GM18861 (cell line): ENCODE results near the gene BTRC.

Experiments
- ATAC-seq: cut with Tn5 transposase; IDR thresholded peaks from one replicate; pipeline ENCODE4 v1.9.1; 2021; ENCODE audit not compliant: unreplicated experiment

The BTRC gene

DNA sequence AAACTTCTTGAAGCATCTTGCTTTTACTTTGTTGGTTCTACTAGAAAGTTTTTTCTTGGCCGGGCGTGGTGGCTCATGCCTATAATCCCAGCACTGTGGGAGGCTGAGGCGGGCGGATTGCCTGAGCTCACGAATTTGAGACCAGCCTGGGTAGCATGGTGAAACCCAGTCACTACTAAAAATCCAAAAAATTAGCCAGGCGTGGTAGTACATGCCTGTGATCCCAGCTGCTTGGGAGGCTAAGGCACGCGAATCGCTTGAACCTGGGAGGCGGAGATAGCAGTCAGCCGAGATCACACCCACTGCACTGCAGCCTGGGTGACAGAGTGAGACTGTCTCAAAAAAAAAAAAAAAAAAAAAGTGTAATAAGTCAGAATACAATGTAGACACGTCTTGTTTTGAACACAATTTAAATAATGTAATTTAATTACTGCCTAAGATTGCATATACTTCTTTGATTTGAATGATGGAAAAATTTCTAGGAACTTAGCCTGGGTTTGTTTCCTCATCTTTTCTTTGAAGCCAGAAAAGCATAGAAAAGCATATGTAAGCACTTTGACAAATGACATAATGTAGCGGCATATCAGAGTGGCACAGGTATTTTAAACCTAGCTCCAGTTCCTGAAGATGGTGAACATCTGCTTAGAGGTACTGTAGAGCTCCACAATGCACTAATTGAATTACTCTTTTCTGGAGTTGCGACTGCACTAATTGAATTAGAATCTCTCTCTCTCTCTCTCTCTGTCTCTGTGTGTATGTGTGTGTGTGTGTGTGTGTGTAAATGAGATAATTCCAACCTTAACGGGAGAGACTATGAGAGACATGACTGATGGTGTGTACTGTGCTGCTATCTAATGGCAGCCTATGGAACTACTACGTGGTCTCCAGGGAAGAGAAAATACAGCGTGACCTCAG is 87.8 kb downstream of the BTRC start:
- no peak for ATAC-seq

DNA sequence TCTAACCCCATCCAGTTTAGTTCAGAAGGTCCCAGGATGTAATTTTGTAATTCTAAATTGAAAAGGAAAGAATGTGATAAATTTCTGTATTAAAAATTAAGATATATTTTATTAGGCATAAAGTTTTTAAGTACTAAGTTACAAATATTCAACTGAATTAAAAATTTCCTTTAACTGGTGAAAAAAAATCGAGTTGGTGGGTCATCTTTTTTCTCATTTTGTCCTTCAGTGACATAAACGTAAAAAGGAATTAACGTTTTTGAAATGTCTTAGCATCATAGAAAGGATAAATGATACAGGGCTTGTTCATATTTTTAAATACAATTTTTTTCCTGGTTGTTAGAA is 88.5 kb downstream of the BTRC start:
- ATAC-seq = no peak

DNA sequence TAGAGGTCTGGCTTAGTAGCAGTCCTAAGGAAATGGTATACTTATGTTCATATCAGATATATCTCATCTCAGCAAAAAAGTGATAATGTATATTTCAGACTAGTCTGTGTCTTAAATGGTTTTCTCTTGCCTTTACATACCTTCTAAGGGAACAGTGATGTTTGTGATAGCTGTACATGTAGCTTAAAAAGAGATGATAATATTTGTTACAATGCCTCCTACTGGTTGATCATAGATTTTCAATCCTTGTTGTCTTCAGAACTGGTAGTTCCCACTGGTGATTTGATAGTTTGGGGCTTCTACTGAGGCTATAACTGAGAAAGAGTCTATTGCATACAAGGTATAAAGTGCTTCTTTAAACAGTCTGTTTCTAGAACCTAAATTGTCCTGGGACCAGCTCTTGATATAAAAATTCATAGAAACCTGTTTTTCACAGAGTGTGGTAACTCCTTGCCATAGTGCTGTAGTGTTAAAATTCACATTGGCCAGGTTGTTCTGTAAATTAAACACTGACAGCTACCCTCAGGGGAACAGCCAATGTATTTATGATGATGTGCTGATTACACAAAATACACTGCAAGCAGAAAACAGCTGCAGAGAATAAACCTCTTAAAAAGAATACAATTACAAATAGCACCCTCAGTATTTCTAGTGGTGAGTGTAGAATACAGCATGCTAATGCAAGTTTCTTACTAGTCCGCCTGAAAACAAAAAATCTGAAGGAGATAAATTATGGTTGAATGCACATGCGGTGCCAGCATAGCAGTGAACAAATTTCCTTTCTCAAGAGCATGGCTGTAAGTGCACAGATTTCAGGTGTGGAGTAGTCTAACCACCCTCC is 90.3 kb downstream of the BTRC start:
- no peak for ATAC-seq

DNA sequence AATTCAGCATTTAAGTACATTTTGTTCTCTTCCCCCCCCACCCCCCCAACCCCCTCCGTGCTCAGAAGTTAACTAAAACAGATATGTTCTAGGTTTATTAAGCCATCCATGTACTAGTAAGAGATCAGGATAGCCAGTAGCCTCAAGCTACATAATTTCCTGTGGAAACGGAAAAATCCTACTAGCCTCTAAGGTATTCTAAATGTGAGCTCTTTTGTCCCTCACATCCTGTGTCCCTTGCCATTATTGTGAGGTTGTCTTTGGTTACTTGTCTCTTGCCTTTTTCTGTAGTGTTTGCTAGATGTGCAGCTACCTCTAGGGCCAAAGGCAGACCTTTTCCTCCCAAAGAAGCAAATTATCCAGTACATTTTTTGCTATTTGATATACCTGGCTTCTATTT is 92.1 kb downstream of the BTRC start:
- ATAC-seq = no peak

DNA sequence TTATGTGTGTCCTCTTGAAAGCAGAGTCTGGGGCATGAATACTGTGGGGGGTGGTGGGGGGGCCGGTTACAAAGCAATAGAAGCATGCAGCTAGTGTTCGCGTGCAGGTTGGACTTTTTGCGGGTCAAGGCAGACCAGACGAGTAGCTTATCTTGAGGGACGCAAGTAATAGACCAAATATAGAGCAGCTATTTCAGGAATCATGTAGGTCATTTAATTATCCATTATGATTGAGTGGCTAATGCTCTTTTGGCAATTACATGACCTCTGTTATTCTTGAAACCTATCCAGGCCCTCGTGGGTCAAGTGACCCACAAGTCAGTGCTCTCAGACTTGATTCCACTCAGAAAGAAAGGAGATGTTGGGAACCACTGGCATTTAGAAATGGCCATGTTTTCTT is 93.0 kb downstream of the BTRC start:
- no peak for ATAC-seq

DNA sequence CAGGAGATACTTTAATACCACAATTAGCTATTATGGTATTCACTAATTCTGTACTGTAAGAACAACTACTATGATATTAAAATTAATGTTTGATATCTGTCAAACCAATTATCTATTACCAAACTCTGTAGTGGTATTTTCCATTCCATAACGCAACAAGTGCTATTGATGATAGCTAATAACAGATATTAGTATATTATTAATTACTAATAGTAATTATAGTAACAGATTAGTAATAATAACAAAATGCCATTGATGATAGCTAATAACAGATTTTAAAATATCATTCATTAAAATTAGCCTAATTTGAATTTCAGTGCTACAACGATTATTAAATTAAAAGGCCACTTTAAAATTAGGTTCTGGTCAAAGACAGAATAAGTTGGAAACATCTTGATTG is 93.5 kb downstream of the BTRC start:
- no peak for ATAC-seq

DNA sequence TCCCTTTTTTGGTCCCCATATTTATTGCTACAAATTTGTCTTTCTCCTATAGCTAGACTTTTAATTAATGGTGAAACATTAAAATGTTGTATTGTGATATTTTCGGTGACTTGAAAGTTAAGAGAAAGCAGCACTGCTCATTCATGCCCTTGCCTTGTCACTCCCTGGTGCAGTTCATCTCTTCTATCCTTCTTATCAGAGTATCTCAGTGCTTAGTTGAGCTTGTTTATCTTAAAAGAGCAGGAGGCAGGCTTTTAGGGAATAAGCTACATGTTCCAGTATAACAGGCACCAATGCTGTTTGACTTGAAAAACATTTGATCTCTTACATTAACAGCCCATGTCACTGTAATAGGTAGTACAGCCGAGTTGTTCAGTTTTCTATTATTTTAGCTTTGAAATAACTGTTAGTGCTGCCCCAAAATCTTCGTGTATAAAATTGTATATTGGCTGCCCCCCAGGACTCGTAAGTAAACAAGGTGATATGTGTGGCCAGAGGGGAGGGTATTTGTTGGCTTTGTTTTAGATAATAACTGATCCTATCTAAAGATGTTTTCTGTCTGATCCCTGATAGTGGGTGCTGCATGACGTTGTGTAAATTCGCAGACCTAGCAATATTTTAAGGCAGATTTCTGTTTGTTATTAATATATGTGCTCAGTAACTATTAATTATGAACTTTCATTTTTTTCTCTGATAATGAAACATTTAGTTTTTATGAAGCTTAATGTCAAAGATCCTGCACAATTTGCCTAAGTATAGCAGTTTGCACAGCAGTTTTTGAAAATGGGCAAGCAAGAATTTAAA is 96.5 kb downstream of the BTRC start:
- ATAC-seq = no peak

DNA sequence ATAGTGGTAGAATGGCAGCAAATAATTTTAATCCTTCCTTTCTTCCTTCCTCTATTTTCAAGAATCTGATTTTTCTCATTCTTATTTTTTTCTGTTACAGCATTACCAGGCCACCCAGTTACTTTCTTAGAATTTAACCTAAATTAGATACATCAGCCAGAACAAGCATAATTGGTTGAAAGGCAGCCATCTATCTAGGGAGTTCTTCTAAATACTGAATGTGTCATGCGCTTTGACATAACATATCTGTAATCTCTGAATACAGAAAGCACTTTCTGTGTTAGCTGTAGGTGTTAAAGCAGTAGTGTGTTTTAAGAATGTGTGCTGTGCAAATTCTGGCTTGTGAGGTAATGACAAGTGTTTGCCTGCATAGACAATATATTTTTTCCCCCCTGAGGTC is 97.3 kb downstream of the BTRC start:
- ATAC-seq = no peak

DNA sequence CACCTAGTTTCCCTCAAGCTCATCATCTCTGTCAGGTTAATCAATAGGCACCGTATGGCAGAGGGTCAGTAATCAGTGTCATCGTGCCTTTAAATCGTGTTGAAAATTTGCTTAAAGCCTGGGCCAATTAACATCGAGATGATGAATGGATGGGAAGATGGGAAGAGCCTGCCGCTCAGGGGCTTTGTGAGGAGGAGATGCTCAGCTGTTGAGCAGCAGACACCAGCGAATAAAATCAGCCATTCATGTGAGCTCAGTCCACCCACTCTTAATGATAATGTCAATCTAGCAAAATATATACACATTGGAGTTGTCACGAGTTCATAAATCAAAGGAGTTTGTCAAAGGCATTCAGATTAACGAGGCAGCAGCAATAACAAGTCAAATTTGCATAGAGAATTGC is 97.7 kb downstream of the BTRC start:
- no peak for ATAC-seq

DNA sequence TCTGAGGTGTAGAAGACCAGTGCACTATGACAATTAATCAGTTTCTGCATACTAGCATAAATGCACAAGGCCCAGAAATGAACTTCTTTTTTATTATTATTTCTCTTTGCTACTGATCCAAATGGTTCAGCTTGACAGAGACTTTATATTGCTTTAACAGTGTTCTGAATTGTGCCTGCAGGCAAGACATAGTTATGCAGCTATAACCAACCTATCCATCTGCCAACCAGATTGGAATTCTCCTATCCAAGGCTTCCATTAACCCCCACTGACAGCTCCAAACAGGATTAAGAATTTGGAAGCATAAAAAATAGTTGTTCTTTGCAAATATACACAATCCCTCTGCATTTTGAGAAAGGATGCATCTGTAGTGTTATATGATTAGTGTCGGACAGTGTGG is 98.2 kb downstream of the BTRC start:
- ATAC-seq = no peak

DNA sequence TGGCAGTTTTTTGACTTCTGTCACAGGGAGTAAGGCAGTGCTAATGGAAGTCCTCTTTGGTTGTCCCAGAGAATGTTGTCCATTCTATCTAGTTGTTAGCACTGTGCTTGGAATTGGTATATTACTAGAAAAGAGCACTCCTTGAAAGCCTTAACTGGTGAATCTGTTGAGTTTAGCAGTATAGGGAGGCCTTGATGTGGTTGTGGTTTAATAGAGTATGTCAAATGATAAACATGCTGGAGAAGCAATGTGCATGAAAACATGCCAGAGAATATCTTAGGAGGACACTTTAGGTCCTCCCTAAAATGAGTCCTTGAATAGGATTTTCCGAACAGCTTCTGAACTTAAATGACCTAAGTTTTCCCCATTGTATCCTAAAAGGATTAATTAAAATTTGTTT is 98.6 kb downstream of the BTRC start:
- no peak for ATAC-seq

DNA sequence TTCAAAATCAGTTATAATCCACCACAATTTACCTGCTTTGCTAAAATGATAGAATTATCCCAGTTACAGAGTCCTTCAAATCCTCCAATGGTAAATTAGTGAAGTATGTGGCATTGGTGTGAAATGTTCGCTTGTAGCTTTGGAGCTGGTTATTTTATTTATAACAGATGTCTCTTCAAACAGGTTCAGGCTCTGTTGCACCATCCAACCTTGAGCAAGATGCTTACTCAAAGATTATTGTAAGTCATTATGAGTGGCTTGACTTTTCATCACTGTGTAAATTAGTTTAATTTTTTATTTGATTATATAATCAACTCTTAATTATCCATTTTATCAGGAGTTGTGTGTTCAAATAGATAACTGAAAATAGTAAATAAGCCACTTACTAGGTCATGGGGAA is 99.4 kb downstream of the BTRC start:
- ATAC-seq = no peak

DNA sequence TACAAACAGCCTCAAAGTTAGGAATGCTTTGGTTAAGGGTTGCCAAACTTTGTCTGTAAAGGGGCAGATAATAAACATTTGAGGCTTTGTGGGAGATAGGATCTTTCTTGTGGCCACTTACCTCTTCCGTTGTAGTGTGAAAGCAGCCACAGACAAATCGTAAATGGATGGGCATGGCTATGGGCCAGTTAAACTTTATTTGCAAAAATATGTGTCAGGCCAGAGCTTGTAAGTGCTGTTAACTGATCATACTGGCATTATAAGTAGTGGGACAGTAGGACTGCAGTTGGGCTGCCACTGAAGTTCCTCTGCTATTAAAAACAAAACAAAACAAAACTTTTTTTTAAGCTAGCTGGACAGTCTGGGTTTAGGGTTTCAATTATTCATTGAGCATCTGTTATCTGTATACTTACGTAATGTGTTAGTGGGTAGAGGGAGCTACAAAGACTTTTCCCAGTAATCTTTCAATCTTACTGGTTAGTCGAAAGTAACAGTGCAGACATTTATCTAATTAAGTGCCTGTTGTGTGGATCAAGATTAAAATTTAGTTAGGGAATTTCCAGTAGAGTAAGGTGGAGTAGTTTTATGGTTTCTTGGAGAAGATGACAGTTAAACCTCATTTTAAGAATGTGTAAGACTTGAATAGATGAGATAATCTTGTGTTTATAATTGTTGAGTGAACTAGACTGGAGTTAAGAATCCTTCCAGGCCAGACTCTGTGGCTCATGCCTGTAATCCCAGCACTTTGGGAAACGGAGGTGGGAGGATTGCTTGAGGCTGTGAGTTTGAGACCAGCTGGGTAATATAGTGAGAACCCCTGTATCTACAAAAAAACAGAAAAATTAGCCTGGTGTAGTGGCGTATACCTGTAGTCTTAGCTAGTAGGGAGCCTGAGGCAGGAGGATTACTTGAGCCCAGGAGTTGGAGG is 100.1 kb downstream of the BTRC start:
- no peak for ATAC-seq

DNA sequence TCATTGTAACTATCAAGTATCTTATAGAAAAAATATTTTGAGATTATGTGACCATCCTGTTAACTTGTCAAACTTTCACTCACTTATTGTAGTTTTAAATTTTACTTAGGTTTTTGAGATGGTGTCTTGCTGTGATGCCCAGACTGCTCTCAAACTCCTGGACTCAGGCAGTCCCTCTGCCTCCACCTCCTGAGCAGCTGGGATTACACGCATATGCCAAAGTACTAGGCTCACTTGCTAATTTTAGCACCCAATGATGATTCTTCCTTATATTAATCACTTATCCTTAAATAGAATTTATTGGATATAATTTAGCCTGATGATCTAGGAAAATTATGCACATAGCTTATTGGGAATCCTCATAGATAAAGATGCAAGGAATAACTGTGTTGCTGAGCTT is 104.9 kb downstream of the BTRC start:
- no peak for ATAC-seq

DNA sequence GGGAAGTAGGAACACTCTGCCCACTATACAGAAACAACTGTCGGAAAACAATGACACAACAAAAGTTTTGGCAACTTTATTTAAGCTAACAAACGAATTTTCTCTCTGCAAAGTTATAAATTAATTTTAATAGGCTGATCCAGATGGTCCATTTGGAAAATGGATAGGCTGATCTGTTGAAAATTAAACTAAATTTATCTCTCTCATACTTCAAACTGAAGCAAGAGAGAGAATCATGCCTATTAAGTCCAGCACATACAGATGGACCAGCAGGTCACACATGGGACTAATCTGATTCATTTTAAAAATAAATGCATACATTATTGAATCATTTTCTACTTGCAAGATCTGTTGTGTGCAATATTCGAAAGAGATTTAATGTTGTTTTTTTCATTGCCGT is 110.1 kb downstream of the BTRC start:
- no peak for ATAC-seq

DNA sequence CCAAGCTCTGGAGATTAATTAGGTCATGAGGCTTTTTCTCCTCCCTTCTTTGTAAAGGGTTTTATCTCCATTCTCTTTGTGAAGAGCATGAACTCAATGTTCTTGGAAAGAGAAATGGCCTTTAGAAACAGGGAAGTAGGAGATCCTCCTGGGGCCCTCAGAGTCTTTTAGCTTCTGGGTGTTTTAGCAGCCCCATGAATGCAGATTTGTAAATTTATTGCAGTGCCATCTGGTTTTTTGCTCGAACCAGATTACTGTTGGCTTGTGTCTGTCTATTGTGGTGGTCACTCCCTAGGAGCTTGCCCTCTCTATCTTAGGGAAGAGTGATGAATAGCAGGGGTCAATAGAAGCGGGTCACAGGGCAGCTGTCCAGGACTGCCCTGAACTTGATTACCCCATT is 110.6 kb downstream of the BTRC start:
- no peak for ATAC-seq

DNA sequence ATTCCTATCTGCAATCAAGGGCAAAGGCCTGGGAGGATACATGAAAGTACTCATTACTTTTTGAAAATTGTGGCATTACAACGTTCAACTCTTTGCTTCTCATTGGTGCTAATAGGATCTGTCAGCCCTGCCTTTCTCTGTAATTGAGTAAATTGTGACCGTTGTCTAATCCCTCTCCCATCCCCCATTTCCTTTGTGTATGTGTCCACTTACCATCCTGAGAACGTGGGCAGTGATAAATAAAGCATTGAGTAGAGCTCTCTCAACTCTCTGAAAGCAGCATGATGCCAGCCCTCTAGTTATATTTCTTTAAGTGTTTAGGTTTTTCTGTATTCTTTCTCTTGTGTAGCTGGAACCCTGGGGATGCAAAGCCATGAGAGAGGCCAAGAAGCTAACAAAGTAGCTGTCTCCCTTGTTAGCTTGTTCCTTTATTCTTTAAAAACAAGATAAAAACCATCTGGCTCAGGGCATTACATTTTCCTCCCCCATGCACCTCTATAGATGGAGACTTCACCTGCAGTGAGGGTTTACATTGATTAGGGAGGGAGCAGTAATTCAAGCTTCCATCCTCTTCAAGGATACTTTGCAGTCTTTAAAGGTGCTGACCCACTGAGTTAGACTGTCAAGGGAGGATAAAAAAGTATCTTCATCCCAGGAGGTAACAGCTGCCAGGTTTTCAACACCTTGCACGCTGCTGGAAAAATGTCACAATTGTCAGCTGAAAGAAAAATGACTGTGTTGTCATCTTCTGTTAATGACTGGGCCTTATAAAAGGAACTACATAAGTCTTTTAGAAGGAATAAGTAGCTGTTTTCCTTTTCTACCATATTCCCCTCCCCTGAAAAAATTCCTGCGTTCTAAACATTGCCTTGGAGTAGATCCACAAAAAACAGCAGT is 112.3 kb downstream of the BTRC start:
- ATAC-seq = no peak

DNA sequence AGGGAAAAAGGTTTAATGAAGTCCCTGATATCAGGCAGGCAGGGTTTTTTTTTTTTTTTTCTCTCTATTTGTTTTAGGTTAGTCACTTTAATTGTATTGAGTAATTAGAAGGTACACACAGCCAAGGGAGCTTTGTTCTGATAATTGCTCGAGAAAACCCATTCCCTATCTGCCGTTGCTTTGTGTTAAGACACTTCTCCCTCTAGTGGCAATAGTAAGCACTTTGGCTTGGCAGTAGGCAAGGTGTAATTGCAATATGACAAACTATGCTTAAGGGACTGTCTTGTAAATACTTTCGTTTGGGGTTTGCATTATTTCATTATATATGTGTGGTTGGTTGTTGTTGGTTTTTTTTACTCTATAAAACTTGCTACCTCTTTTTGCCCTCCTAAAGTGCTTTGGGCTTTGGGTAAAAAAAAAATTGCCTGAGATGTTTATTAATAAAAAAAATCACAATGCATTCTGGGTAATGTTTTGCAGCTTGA is 113.4 kb downstream of the BTRC start:
- ATAC-seq = no peak

DNA sequence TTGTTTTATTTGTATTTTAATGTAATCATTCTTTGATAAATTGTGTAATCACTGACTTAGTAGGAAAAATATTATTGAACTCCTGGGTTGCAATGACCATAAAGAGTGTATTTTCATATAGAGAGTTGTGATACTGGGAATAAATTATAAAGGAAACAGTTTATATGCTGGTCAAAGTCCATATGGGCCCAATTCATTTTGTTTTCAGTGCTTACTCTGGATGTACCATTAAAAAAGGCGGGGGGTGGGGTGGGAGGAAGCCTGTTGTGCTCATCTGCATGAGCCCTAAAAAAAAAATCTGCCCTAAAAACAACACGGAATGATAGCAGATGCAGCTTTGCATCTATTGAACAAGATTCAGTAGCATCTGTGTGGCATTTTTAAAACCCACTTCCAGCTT is 114.2 kb downstream of the BTRC start:
- no peak for ATAC-seq
